M059J (cell line): Measurements from ENCODE around the gene ACAN. TPM values are rescaled to one million over a fixed set of nuclear protein-coding genes. Genes with fewer than 3 reads are reported as not detected.

Source experiments
- DNase-seq: peaks from one replicate; pipeline ENCODE4 v3.0.0-alpha.2; 2012; ENCODE audit warnings: low read depth
- total RNA-seq: library from RNA; depleted of rRNA; stranded (reverse); fragments of >200 nt; shearing (Covaris generic); gene quantifications from 2 replicates; pipeline ENCODE4 v1.2.3, GENCODE V29; 2014

ACAN gene
- total RNA-seq, 1 experiment from 2014 or later: not detected

GRCh38 chr15:88843334-88843733 lies 40.1 kb downstream of the ACAN start:
- no peak for DNase-seq

- DNase-seq: no peak
Observed at GRCh38 chr15:88844749-88845386, 41.6 kb downstream of the ACAN start.

DNA sequence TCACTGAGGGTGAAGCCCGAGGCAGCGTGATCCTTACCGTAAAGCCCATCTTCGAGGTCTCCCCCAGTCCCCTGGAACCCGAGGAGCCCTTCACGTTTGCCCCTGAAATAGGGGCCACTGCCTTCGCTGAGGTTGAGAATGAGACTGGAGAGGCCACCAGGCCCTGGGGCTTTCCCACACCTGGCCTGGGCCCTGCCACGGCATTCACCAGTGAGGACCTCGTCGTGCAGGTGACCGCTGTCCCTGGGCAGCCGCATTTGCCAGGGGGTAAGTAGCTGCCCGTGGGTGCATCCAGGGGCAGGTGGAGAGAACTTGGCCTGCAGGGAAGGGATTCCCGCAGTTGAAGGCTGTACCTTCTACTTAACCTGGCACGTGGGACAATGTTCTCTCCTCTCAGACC lies 42.4 kb downstream of the ACAN start:
- DNase-seq: no peak

DNA sequence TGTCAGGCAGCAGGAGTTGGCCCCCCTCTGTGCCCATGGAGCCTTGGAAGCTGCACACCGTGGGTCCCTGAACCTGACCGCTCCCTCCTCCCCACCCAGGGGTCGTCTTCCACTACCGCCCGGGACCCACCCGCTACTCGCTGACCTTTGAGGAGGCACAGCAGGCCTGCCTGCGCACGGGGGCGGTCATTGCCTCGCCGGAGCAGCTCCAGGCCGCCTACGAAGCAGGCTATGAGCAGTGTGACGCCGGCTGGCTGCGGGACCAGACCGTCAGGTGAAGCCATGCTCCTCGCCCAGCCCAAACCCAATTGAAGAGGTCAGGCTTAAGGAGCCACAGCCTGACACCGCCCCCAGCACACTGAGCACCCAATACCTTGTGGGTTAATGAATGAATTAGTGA lies 43.9 kb downstream of the ACAN start:
- DNase-seq: no peak

DNA sequence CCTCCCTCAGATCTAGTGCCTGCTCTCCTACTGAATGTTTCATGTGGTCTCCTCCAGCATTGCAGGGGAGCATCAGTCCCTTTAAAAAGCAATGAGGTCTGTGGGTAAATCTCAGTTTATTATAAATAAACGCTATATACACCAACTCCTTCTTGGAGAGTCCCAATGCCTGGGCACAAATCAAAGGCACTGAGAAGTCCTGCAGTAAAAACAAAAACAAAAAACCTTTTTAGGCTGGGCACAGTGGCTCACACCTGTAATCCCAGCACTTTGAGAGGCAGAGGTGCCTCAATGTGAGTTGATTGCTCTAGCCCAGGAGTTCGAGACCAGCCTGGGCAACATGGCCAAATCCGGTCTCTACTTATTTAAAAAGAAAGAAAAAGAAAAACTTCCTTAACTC lies 45.0 kb downstream of the ACAN start:
- DNase-seq: no peak

DNA sequence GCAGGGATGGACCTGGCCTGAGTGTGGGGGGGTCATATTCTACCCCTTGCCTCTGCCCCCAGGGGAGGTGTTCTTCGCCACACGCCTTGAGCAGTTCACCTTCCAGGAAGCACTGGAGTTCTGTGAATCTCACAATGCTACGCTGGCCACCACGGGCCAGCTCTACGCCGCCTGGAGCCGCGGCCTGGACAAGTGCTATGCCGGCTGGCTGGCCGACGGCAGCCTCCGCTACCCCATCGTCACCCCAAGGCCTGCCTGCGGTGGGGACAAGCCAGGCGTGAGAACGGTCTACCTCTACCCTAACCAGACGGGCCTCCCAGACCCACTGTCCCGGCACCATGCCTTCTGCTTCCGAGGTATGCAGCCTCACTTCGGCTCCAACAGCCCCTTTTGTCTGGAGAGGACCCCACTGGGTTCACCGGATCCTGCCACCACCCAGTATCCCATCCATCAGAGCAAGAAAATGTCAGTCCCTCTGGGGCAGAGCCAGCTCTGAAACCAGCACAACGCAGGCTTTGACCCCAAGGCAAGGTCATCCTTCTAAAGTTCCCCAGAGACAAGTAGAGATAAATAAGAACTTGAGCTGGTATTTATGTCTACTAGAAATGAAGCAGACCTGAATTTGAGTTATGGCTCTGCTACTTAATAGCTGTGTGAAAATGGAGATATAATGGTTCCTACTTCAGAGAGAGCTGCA lies 46.3 kb downstream of the ACAN start:
- DNase-seq: no peak

DNA sequence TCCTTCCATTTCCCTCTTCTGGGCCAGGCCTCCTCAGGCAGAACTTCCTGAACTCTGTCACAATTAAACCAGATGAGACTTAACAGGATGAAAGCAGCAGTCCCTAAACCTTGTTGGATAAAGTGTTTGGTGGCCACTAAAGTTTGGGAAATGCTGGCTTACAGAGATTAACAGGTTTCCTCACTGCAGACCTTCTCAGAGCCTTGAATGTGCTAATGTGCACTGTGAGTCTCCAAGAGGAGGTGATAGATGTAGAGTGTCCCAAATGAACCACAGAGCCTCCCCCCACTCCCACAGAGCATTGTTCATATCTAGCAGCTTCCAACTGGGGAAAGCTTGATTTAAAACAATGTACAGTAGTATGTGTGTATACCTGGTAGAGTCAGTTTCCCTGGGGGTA lies 49.2 kb downstream of the ACAN start:
- DNase-seq: no peak

DNA sequence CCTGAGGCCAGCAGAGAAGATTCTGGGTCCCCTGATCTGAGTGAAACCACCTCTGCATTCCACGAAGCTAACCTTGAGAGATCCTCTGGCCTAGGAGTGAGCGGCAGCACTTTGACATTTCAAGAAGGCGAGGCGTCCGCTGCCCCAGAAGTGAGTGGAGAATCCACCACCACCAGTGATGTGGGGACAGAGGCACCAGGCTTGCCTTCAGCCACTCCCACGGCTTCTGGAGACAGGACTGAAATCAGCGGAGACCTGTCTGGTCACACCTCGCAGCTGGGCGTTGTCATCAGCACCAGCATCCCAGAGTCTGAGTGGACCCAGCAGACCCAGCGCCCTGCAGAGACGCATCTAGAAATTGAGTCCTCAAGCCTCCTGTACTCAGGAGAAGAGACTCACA lies 55.7 kb downstream of the ACAN start:
- no peak for DNase-seq

DNA sequence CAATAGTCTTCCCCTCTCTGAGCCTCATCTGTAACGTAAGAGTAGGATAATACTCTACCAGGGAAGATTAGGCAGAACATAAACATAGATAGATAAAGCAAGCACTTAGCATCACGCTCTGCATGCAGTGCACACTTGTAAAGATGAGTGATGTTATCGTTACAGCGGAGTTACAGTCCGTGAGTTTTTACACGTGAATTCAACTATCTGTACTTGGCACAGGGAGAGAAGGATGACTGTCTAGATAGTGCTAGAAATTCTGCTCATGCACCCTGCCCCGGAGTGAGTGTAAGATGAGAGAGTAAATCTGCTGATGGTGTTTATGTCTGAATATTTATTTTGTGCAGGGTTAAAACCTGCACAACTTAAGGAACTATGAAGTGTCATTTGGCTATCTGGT lies 56.3 kb downstream of the ACAN start:
- DNase-seq: no peak

DNA sequence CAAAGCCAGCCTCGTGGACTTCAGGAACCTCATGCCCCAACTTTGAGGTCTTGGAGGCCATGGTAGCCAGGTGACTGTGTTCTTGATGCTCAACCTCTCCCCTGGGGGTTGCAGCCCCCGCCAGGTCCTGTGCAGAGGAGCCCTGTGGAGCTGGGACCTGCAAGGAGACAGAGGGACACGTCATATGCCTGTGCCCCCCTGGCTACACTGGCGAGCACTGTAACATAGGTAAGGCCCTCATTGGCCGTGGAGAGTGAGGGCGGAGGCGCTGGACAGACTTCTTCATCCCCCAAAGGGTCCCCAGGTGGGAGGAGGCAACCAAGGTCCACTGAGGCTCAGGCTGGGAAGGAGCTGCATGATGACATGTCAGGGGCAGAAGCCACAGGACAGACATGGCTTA lies 57.0 kb downstream of the ACAN start:
- no peak for DNase-seq

GRCh38 chr15:88863412-88863811 lies 60.2 kb downstream of the ACAN start:
- DNase-seq: no peak

- no peak for DNase-seq
Observed at GRCh38 chr15:88864861-88865497, 61.7 kb downstream of the ACAN start.

GRCh38 chr15:88865498-88866099 lies 62.4 kb downstream of the ACAN start:
- DNase-seq: no peak

DNA sequence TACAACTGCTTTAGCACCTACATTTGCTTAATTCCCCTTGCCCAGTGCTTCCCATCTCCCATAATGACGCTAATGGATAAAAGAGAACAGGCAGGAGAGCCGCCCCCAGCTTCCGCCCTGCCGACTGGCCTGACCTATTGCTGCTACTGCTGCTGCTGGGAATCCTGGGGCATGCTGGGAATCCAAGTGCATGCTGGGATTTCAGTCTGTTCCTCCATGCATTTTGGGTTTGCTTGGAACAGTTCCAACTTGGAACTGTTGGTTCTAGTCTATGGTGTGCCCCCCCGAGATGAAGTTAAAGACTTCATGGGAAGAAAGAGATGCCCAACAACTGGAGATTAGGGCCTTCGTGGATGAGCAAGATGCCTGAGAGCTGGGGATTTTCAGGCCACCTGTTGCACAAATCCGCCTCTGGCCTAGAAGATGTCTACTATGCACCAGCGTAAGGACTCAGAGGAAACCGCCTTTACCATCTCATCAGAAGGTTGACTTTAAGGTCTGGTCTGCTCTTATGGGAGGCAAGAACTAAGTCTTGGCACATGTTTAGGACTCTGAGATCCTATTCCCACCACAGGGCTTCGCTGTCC lies 63.2 kb downstream of the ACAN start:
- DNase-seq: no peak

GRCh38 chr15:88871313-88871712 lies 68.1 kb downstream of the ACAN start:
- no peak for DNase-seq

- peak; percentile 15 for DNase-seq
Observed at GRCh38 chr15:88872106-88872505, 68.9 kb downstream of the ACAN start.

- DNase-seq: no peak
Observed at GRCh38 chr15:88872706-88873105, 69.5 kb downstream of the ACAN start.

DNA sequence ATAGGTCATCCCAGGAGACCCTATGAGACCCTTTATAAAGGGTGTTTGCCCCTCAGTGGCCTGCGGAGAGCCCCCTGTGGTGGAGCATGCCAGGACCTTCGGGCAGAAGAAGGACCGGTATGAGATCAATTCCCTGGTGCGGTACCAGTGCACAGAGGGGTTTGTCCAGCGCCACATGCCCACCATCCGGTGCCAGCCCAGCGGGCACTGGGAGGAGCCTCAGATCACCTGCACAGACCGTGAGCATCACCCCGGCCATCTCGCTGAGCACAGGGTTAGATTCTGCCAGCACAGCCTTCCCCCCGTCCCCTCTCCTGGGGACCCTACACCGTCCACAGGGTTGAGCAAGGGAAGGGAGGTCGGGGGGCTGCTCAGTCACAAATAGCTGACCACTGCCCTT lies 70.5 kb downstream of the ACAN start:
- DNase-seq: no peak

DNA sequence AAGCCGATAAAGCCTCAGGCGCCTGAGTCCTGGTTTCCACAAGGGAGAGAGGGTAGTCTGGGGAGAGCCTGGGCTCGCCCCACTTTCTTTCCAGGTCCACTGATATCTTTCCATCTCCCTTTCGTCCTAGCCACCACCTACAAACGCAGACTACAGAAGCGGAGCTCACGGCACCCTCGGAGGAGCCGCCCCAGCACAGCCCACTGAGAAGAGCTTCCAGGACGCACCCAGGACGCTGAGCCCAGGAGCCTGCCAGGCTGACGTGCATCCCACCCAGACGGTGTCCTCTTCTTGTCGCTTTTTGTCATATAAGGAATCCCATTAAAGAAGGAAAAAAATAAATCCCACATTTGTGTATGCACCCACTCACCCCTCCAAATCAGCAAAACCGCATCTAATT lies 71.0 kb downstream of the ACAN start:
- DNase-seq: no peak

GRCh38 chr15:88874684-88875083 lies 71.4 kb downstream of the ACAN start:
- DNase-seq: no peak

DNA sequence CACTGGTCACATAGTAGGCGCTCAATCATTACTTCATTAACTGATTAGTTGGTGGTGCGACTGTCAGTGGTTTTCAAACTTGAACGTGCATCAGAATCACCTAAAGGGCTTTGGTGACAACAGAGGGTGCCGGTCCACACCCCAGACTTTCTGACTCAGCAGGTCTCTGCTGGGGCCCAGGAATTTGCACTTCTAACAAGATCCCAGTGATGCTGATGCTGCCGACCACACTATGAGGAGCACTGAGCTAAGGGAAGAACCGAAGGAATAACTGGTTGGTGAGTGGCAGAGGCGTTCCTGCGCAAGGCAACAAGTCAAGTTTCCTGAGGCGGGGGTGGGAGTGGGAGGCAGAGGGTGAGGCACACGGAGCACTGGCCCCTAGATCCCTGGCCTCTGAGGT lies 73.3 kb downstream of the ACAN start:
- DNase-seq: no peak

GRCh38 chr15:88877415-88877814 lies 74.2 kb downstream of the ACAN start:
- no peak for DNase-seq

DNA sequence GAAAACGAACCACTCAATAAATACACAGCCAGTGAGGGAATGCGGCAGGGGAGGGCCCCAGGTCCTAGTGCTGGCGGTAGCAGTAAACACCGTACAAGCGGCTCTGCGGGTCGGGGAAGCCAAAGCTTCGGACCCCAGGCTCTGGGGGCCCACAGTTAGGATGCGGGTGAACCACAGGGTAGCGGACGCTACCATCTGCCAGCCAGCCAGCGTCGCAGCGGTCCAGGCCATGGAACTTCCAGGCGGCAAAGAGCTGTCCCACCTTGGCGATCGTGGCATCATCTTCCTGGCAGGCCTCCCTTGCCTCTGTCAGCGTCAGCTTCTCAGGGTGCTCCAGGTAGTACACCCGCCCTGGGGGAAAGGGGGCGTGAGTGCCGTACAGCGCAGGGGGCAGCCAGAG lies 74.7 kb downstream of the ACAN start:
- no peak for DNase-seq
